Ascending aorta (tissue), 2 donors: Measurements from ENCODE around the gene TAGLN2. TPM values are rescaled to one million over a fixed set of nuclear protein-coding genes. Genes with fewer than 3 reads are reported as not detected.
"Not testable (repeated sequence)": the region's sequence is repeated elsewhere in the genome, so short reads cannot be mapped to it uniquely, and the experiment has no call there.

Experiments used
- DNase-seq, 2 donors: peaks; one replicate each; pipeline ENCODE4 v3.0.0-alpha.2; 2019; ENCODE audit warnings: low spot score in 2 of 2
- H3K27ac ChIP-seq, 2 donors: fragments of 200-600 bp; sonication (generic); one replicate each; pipeline ENCODE4 v1.5.1; 2016 to 2017; ENCODE audit warnings: mild to moderate bottlenecking in 1 of 2
- H3K27me3 ChIP-seq: fragments of 200-600 bp; sonication (generic); one replicate; pipeline ENCODE4 v1.5.1; 2017
- H3K36me3 ChIP-seq, 2 donors: fragments of 200-600 bp; sonication (generic); one replicate each; pipeline ENCODE4 v1.5.1; 2016
- H3K4me1 ChIP-seq, 2 donors: fragments of 200-600 bp; sonication (generic); one replicate each; pipeline ENCODE4 v1.5.1; 2016 to 2017; ENCODE audit warnings: mild to moderate bottlenecking in 1 of 2
- H3K4me3 ChIP-seq, 2 donors: fragments of 200-600 bp; sonication (generic); one replicate each; pipeline ENCODE4 v1.5.1; 2016 to 2017; ENCODE audit warnings: mild to moderate bottlenecking in 1 of 2
- H3K9me3 ChIP-seq, 2 donors: fragments of 200-600 bp; sonication (generic); one replicate each; pipeline ENCODE4 v1.5.1; 2016
- intact Hi-C: fragments of 100-400 bp; cut with DNase I; formaldehyde crosslinking; loops from one replicate; pipeline ENCODE4 v1.15.1; 2023
- total RNA-seq: library from RNA; depleted of rRNA; stranded (reverse); fragments of >200 nt; gene quantifications from one replicate; pipeline ENCODE4 v1.1.0, GENCODE V29; 2016
- TF ChIP-seq, protein P1 (sequence below), 3 experiments: fragments of 200-600 bp in 2 of 3; fragments of 450-650 bp in 1 of 3; sonication (generic) in 2 of 3; IDR thresholded peaks; one replicate each; pipeline ENCODE4 v1.5.1; 2016 to 2019; ENCODE audit warnings: antibody characterized with exemption in 3 of 3, mild to moderate bottlenecking in 1 of 3, moderate library complexity in 1 of 3

Gene TAGLN2
- total RNA-seq, 1 donor from 2014 or later: 363 TPM

DNA sequence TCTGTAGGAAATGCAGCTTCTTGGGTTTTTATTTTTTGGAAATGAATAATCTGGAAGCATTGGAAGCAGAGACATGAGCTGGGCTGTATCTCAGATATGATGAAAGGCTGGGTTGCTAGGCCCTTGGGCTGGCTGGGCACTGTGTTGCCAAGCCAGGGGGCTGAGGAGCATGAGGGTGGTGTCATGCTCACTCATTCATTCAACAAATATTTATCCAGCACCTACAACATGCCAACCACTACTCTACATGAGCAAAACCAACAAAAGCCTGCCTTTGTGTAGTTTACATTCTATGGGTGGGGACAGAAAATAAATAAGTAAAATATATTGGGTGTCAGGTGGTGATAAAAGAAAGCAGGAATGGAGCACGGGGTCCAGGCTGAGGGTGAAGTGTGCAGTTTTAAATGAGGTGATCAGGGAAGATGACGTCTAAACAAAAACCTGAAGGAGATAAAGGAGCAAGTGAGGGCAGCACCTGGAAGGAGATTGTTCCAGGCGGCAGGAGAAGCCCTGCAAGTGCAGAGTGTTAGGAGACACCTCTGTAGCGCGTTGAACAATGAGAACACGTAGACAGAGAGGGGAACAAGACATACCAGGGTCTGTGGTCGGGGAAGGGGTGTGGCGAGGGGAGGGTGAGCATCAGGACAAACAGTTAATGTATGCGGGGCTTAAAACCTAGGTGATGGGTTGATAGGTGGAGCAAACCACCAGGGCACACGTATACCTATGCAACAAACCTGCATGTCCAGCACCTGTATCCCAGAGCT is 10.9 kb downstream of the TAGLN2 start:
- Histone ChIP-seq H3K27me3 (no peaks in the 10 kb centered on the region), H3K4me1 (peaks cover 0 to 24% of the 10 kb centered on the region in 2 donors), H3K27ac (no peak overlapping the region), H3K9me3 (no peaks in the 10 kb centered on the region), H3K36me3 (peaks cover 19 to 32% of the 10 kb centered on the region in 2 donors), H3K4me3 (no peak overlapping the region)
- intact Hi-C loops: no loop called here
- no peak for DNase-seq
- TF ChIP-seq, protein P1, sequence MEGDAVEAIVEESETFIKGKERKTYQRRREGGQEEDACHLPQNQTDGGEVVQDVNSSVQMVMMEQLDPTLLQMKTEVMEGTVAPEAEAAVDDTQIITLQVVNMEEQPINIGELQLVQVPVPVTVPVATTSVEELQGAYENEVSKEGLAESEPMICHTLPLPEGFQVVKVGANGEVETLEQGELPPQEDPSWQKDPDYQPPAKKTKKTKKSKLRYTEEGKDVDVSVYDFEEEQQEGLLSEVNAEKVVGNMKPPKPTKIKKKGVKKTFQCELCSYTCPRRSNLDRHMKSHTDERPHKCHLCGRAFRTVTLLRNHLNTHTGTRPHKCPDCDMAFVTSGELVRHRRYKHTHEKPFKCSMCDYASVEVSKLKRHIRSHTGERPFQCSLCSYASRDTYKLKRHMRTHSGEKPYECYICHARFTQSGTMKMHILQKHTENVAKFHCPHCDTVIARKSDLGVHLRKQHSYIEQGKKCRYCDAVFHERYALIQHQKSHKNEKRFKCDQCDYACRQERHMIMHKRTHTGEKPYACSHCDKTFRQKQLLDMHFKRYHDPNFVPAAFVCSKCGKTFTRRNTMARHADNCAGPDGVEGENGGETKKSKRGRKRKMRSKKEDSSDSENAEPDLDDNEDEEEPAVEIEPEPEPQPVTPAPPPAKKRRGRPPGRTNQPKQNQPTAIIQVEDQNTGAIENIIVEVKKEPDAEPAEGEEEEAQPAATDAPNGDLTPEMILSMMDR (IDR thresholded peaks at IDR 0.05): no peak

DNA sequence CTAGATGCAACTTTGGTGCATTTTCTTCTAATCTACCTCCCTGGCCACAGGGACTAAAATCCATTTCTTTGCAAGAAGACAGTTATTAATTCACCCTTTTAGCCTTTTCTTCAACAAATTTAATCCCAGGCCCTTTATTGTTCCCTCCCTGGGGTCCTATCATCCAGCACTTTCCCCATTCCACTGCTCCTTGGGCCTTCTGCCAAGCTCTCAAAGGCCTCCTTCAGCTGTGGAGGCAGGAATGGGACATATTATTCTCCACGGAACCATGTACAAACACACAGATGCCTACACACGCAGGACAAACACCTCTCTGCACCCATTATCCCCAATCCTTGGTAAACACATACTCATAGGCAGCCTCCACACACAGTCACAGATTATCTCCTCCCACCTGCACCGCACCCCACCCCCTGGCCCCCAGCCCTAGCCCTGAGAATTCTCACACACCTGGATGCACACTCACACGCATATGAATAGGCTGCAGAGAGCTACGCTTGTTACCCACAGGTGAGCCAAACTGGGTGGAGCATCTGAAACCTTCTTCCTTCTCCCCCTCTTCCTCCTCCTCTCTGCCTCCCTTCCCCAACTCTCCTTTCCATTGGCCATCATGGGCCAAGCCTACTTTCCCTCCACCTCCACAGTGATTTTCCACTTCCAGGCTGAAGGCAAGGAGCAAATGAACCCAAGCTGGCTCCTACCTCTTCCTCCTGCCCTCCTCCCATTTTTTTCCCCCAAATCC is 11.7 kb downstream of the TAGLN2 start:
- Histone ChIP-seq H3K36me3 (peaks cover 11 to 24% of the 10 kb centered on the region in 2 donors), H3K4me3 (no peak overlapping the region), H3K27me3 (no peaks in the 10 kb centered on the region), H3K27ac (no peak overlapping the region), H3K4me1 (peaks cover 0 to 21% of the 10 kb centered on the region in 2 donors), H3K9me3 (no peaks in the 10 kb centered on the region)
- intact Hi-C loops: no loop called here
- DNase-seq: no peak
- TF ChIP-seq, protein P1 (IDR thresholded peaks at IDR 0.05): no peak

DNA sequence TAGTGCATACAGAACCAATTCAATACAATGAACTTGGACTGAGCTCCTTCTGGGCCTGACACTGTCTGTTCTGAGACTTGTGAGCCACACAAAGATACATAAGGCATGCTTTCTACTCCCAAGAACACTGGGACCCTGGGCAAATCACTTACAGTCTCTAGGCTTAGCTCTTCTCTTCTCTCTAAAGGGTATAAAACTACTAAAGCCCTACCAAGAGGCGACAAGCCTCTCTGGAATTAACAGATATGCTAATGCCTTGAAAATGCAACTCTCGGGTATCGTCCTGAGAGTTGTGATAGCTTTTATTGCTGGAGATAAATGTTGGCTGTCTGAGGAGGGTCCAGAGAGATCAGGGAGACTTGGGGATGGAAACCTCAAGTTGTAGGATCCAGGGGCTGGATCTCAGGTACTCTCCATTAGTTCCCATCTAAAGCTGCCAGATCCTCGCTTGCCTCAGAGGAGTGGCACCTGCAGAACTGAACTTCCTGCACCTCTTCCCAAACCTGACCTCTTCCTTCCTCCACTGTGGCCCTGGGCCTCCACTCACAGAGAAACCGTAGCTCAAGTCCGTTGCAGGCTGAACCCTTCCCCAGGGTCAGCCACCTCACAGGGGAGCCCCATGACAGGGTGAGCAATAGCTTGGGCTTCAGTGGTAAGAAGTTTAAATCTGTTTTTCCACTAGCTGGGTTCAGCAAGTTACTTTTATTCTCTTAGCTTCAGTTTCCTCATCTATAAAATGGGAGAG is 13.8 kb downstream of the TAGLN2 start:
- no peak for DNase-seq
- Histone ChIP-seq H3K36me3 (peaks cover 0 to 4% of the 10 kb centered on the region in 2 donors), H3K9me3 (no peaks in the 10 kb centered on the region), H3K4me3 (no peak overlapping the region), H3K27ac (peak overlapping the region; percentile 62 to 74), H3K4me1 (peaks cover 0 to 14% of the 10 kb centered on the region in 2 donors), H3K27me3 (no peaks in the 10 kb centered on the region)
- intact Hi-C loops: no loop called here
- TF ChIP-seq, protein P1 (IDR thresholded peaks at IDR 0.05): no peak

DNA sequence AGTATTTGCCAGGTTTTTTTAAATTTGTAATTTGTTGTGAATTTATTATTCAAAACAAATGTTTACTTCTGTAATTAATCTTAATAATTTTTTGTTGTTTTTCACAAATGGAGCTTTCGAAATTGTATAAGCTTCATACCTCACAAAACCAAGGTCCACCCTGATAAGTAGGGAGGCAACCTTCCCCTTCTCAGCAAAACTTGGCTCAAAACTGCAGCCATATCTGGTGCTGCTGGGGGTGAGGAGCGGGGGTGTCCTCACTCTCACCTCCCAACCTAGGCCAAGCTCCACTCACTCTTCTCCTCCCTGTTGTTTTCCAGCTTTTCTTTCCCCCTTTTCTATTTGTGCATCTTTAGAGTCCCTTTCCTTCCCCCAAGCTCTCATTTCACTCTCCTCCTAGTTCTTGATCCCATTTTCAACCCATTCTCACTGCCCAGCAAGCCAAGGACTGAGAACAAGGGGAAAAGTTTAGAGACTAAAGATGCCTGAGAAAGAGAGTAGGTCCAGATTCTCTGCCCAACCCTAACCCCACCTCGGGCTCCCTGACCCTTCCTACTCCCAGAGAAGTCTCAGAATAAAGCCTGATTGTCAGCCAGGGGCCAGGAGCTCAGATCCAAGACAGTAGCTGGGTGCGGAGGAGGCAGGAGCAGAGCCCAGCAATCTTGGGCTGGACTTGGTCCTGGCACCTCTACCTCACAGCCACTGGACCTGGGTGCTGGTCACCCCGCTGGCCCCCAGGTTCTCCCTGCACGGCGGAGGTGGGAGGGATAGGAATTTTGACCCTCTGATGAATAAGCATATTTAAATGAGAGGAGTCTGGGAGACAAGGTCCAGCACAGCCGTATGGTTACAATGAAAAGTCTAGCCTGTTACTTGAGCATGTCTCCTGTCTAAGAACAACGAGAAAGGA is 17.0 kb downstream of the TAGLN2 start:
- TF ChIP-seq, protein P1 (IDR thresholded peaks at IDR 0.05): no peak
- no peak overlapping the region for H3K4me3 ChIP-seq
- H3K4me1 ChIP-seq: peaks cover 0 to 9% of the 10 kb centered on the region in 2 donors
- no peaks in the 10 kb centered on the region for H3K27me3 ChIP-seq
- intact Hi-C loops: no loop called here
- H3K9me3 ChIP-seq: no peaks in the 10 kb centered on the region
- no peak for DNase-seq
- no peaks in the 10 kb centered on the region for H3K36me3 ChIP-seq
- H3K27ac ChIP-seq: no peak overlapping the region

DNA sequence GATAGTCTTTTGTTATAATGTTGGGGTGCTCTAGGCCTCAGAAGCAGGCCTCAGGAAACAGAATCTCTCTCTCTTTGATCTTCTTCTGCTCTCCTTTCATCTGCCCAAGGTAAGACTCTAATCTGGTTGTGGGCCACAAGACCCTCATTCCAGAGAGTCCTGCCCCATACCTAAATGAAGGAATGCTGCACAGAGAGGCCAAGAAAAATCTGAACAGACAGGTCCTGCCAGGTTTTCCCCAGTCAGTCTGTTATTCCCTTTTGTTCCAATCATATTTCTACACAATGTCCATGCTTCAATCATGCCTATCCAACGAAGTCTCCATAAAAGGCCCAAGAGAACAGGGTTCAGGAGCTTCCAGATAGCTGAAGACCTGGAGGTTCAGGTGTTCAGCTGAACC is 18.3 kb downstream of the TAGLN2 start:
- Histone ChIP-seq H3K4me1 (peaks cover 0 to 9% of the 10 kb centered on the region in 2 donors), H3K27ac (no peak overlapping the region), H3K9me3 (no peaks in the 10 kb centered on the region), H3K4me3 (no peak overlapping the region), H3K27me3 (no peaks in the 10 kb centered on the region), H3K36me3 (no peaks in the 10 kb centered on the region)
- TF ChIP-seq, protein P1 (IDR thresholded peaks at IDR 0.05): no peak
- no peak for DNase-seq
- intact Hi-C loops: no loop called here

DNA sequence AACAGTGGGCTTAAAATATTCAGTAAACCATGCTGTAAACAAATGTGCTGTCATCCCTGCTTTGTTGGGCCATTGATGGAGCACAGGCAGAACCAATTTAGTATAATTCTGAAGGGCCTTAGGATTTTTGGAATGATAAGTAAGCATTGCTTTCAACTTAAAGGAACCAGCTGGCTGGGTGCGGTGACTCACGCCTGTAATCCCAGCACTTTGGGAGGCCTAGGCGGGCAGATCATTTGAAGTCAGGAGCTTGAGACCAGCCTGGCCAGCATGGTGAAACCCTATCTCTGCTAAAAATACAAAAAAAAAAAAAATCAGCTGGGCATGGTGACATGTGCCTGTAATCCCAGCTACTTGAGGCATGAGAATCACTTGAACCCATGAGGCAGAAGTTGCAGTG is 21.3 kb downstream of the TAGLN2 start:
- DNase-seq, intact Hi-C loops, H3K27me3 ChIP-seq, H3K4me3 ChIP-seq, H3K36me3 ChIP-seq, H3K4me1 ChIP-seq, H3K27ac ChIP-seq, H3K9me3 ChIP-seq: not testable (repeated sequence)
